OCI-LY3 (cell line): ENCODE results near the gene MSN.
A peak's percentile ranks its signal among the peaks of the same experiment; 100 is the strongest.

Source experiments
- H2AFZ ChIP-seq: fragments of 200-600, 300-600 bp; shearing (Covaris generic); 2 replicates; pipeline ENCODE4 v1.6.0; 2014; ENCODE audit warnings: antibody characterized with exemption, low read depth, low read length
- H3K27ac ChIP-seq: fragments of 200-600, 300-600 bp; sonication (generic); 2 replicates; pipeline ENCODE4 v1.5.1; 2014; ENCODE audit warnings: mild to moderate bottlenecking, low read length, moderate library complexity, mixed read lengths
- H3K27me3 ChIP-seq: fragments of 200-600, 300-600 bp; sonication (generic); 2 replicates; pipeline ENCODE4 v1.6.1; 2014; ENCODE audit warnings: low read depth, low read length, mixed read lengths
- H3K36me3 ChIP-seq: fragments of 200-600, 300-600 bp; sonication (generic); replicated peaks from 2 replicates; pipeline ENCODE3; 2014; ENCODE audit warnings: low read depth, low read length, mixed read lengths
- H3K4me1 ChIP-seq: fragments of 300-600, 200-600 bp; sonication (generic); 2 replicates; pipeline ENCODE4 v1.6.1; 2014; ENCODE audit warnings: low read length, mixed read lengths
- H3K4me2 ChIP-seq: fragments of 200-600, 300-600 bp; sonication (generic); 2 replicates; pipeline ENCODE4 v1.6.1; 2014; ENCODE audit warnings: low read length, mixed read lengths
- H3K4me3 ChIP-seq: fragments of 300-600, 200-600 bp; sonication (generic); 2 replicates; pipeline ENCODE4 v1.5.1; 2014; ENCODE audit warnings: antibody characterized with exemption, mild to moderate bottlenecking, low read length, moderate library complexity
- H3K79me2 ChIP-seq: fragments of 300-600, 200-600 bp; shearing (Covaris generic); 2 replicates; pipeline ENCODE4 v1.6.1; 2014; ENCODE audit warnings: mild to moderate bottlenecking, low read length, mixed read lengths
- H3K9ac ChIP-seq: fragments of 300-600, 200-600 bp; shearing (Covaris generic); 2 replicates; pipeline ENCODE4 v1.6.0; 2014; ENCODE audit warnings: mild to moderate bottlenecking, low read length, moderate library complexity
- H3K9me3 ChIP-seq: fragments of 200-600, 300-600 bp; shearing (Covaris generic); 2 replicates; pipeline ENCODE4 v1.6.1; 2014; ENCODE audit warnings: low read length, mixed read lengths; ENCODE audit not compliant: insufficient read depth
- H4K20me1 ChIP-seq: fragments of 200-600, 300-600 bp; sonication (generic); 2 replicates; pipeline ENCODE4 v1.6.1; 2016; ENCODE audit warnings: low read length, mixed read lengths; ENCODE audit not compliant: insufficient read depth
- EZH2phosphoT487 ChIP-seq: fragments of 200-600 bp; shearing (Covaris generic); IDR thresholded peaks from 2 replicates; pipeline ENCODE4 v1.6.1; 2018; ENCODE audit warnings: antibody characterized with exemption, mixed run types, low read depth
- TF ChIP-seq, protein P1 (sequence below): fragments of 200-600, 300-600 bp; sonication (generic); IDR thresholded peaks from 2 replicates; pipeline ENCODE4 v1.5.1; 2014; ENCODE audit warnings: antibody characterized with exemption, low read length, low read depth

Gene MSN

GRCh38 chrX:65712005-65712806 is 44.8 kb downstream of the MSN start:
- Histone ChIP-seq H4K20me1 (peaks cover 6% of the 10 kb centered on the region; the same call in 1 of the 2 replicates), H3K9ac (no peak overlapping the region), H3K4me1 (no peaks in the 10 kb centered on the region), H3K27ac (no peak overlapping the region), H3K36me3 (no peaks in the 10 kb centered on the region), H3K4me2 (no peak overlapping the region), H3K27me3 (no peaks in the 10 kb centered on the region), H3K4me3 (no peak overlapping the region), H3K9me3 (no peaks in the 10 kb centered on the region), H2AFZ (no peak overlapping the region), H3K79me2 (peaks cover 29% of the 10 kb centered on the region)
- no peak for TF ChIP-seq EZH2phosphoT487
- TF ChIP-seq, protein P1, sequence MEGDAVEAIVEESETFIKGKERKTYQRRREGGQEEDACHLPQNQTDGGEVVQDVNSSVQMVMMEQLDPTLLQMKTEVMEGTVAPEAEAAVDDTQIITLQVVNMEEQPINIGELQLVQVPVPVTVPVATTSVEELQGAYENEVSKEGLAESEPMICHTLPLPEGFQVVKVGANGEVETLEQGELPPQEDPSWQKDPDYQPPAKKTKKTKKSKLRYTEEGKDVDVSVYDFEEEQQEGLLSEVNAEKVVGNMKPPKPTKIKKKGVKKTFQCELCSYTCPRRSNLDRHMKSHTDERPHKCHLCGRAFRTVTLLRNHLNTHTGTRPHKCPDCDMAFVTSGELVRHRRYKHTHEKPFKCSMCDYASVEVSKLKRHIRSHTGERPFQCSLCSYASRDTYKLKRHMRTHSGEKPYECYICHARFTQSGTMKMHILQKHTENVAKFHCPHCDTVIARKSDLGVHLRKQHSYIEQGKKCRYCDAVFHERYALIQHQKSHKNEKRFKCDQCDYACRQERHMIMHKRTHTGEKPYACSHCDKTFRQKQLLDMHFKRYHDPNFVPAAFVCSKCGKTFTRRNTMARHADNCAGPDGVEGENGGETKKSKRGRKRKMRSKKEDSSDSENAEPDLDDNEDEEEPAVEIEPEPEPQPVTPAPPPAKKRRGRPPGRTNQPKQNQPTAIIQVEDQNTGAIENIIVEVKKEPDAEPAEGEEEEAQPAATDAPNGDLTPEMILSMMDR: no peak

- Histone ChIP-seq H3K36me3 (no peaks in the 10 kb centered on the region), H3K79me2 (peaks cover 19% of the 10 kb centered on the region)
These were observed 51.1 kb downstream of the MSN start for GRCh38 chrX:65718538-65718937.

DNA sequence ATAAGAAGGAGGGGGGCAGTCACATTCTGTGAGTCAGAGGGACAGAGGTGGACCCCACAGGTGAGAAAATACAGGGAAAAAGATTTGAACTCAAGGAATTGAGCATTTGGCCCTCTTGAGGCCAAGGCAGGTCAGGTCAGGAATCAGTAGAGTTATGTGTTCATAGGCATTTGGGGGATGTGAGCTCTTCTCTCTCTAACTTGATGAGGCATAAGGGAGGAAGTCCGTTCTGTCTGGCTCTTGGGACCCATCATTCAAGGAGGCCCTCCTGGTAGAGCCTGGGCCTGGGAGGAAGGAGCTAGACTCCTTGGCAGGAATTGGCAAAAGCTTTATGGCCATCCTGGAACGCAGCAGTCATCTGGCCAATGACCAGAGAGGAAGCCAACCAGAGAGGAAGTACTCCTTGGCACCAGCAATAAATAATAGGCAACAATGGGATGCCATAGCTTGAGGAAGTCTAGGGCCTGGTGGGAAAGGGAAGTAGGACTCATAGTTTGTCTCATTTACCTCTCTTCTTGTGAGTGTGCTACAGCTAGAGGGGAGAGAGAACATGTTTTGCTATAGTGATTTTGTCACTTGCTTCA is 53.0 kb downstream of the MSN start:
- H2AFZ ChIP-seq: no peak overlapping the region
- no peak overlapping the region for H3K9ac ChIP-seq
- no peaks in the 10 kb centered on the region for H3K9me3 ChIP-seq
- H3K36me3 ChIP-seq: peaks cover 7% of the 10 kb centered on the region
- no peak overlapping the region for H3K4me2 ChIP-seq
- H3K4me1 ChIP-seq: peaks cover 27% of the 10 kb centered on the region
- H3K4me3 ChIP-seq: no peak overlapping the region
- H3K79me2 ChIP-seq: peaks cover 11% of the 10 kb centered on the region; the same call in 1 of the 2 replicates
- H4K20me1 ChIP-seq: peaks cover 27% of the 10 kb centered on the region
- no peak overlapping the region for H3K27ac ChIP-seq
- no peaks in the 10 kb centered on the region for H3K27me3 ChIP-seq
- TF ChIP-seq, protein P1: no peak
- TF ChIP-seq EZH2phosphoT487: no peak

More at GRCh38 chrX:65718538-65718937, 51.1 kb downstream of the MSN start:
- Histone ChIP-seq H3K9ac (no peak overlapping the region), H3K27ac (no peak overlapping the region), H3K4me3 (no peak overlapping the region), H4K20me1 (peaks cover 25% of the 10 kb centered on the region), H3K4me2 (no peak overlapping the region), H3K4me1 (peaks cover 17% of the 10 kb centered on the region), H3K27me3 (no peaks in the 10 kb centered on the region), H3K9me3 (no peaks in the 10 kb centered on the region), H2AFZ (no peak overlapping the region)
- TF ChIP-seq, protein P1: no peak
- TF ChIP-seq EZH2phosphoT487: no peak

DNA sequence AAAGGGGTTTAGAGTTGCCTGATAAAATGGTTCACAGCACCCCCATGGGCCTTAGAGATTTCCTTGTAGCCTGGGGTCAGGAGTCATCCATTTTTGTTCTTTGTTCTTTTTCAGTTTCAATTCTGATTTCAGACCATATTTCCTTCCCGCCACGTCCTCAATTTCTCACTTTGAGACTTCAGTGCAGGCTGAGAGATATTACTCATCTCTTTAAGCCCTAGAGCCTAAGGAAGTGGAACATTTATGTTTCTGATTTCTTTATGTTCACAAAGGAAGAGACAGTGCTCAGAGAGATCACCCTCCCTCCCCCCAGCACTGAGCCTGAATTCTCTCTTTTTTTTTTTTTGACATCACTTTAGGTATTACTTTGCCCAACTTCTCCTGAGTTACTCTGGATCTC is 56.3 kb downstream of the MSN start:
- peaks cover 27% of the 10 kb centered on the region for H3K4me1 ChIP-seq
- peak overlapping the region; percentile 33 for H3K4me2 ChIP-seq
- peaks cover 14% of the 10 kb centered on the region for H3K36me3 ChIP-seq
- TF ChIP-seq EZH2phosphoT487: no peak
- TF ChIP-seq, protein P1: no peak
- H2AFZ ChIP-seq: no peak overlapping the region
- H3K9ac ChIP-seq: no peak overlapping the region
- H3K27me3 ChIP-seq: no peaks in the 10 kb centered on the region
- H3K79me2 ChIP-seq: peaks cover 7% of the 10 kb centered on the region; the same call in 1 of the 2 replicates
- H3K4me3 ChIP-seq: no peak overlapping the region
- peaks cover 33% of the 10 kb centered on the region for H4K20me1 ChIP-seq
- H3K27ac ChIP-seq: peak overlapping the region; percentile 8; the same call in 1 of the 2 replicates
- no peaks in the 10 kb centered on the region for H3K9me3 ChIP-seq
